ENCODE data around the gene ZNF281.

GRCh38 chr1:200364831-200365230 is 45.0 kb downstream of the ZNF281 start:
- TF ChIP-seq CTCF (IDR thresholded peaks at IDR 0.05) (no peak), FOXJ3 (CRISPR knock-in tag; IDR thresholded peaks at IDR 0.05) (no peak), CHD2 (IDR thresholded peaks at IDR 0.05; ENCODE audit: low read length, partially characterized antibody) (no peak), USF2 (IDR thresholded peaks at IDR 0.05; ENCODE audit: borderline replicate concordance, low read depth, low read length) (no peak), TAF1 (IDR thresholded peaks at IDR 0.05; ENCODE audit: borderline replicate concordance, low read depth, low read length) (no peak), EP300 (IDR thresholded peaks at IDR 0.05; ENCODE audit: borderline replicate concordance in 1 of 2, low read depth in 1 of 2, low read length in 1 of 2) (no peak), MAX (IDR thresholded peaks at IDR 0.05; ENCODE audit: low read depth) (no peak), GABPA (IDR thresholded peaks at IDR 0.05; ENCODE audit: low read depth) (no peak), JUND (IDR thresholded peaks at IDR 0.05) (no peak), FOSL2 (IDR thresholded peaks at IDR 0.05; ENCODE audit: borderline replicate concordance, low read depth) (no peak)

All from SK-N-SH (cell line).